Testis (tissue), 3 donors: Measurements from ENCODE around the gene BCAT1. TPM values are rescaled to one million over a fixed set of nuclear protein-coding genes. Genes with fewer than 3 reads are reported as not detected.

ENCODE experiments used
- DNase-seq: peaks from one replicate; pipeline ENCODE4 v3.0.0-alpha.2; 2019
- H3K27ac ChIP-seq, 2 donors: fragments of 200-600 bp; sonication (generic); one replicate each; pipeline ENCODE4 v1.5.1; 2019
- H3K27me3 ChIP-seq: fragments of 200-600 bp; sonication (generic); one replicate; pipeline ENCODE4 v1.5.1; 2019
- H3K36me3 ChIP-seq: fragments of 200-600 bp; sonication (generic); one replicate; pipeline ENCODE4 v1.5.1; 2017; ENCODE audit warnings: low read depth; ENCODE audit errors: missing control alignments
- H3K4me1 ChIP-seq: fragments of 200-600 bp; sonication (generic); one replicate; pipeline ENCODE4 v1.5.1; 2019
- H3K4me3 ChIP-seq, 2 donors: fragments of 200-600 bp; sonication (generic); one replicate each; pipeline ENCODE4 v1.5.1; 2017 to 2019
- H3K9me3 ChIP-seq: fragments of 200-600 bp; sonication (generic); one replicate; pipeline ENCODE4 v1.5.1; 2017
- POLR2A ChIP-seq: fragments of 450-650 bp; IDR thresholded peaks from one replicate; pipeline ENCODE4 v1.6.1; 2017; ENCODE audit warnings: antibody characterized with exemption, mild to moderate bottlenecking, moderate library complexity
- WGBS, 2 donors: methylation state at CpG; one replicate each; pipeline ENCODE4 v1.1.5; 2018; 5-methylcytosine and 5-hydroxymethylcytosine counted together
- intact Hi-C: fragments of 100-400 bp; cut with DNase I; formaldehyde crosslinking; loops from one replicate; pipeline ENCODE4 v1.15.1; 2023; ENCODE audit warnings: low total_unique reads
- polyA plus RNA-seq: library from polyadenylated mRNA; stranded (reverse); fragments of 350-450 nt; fragmentation: Illumina TruSeq; extraction: RNeasy Lipid Tissue Mini Kit (QIAGEN cat#74804); gene quantifications from one replicate; pipeline ENCODE4 v1.2.3, GENCODE V29; 2014; ENCODE audit warnings: low read depth, low replicate concordance; ENCODE audit not compliant: insufficient read depth
- total RNA-seq, 2 donors: library from RNA; depleted of rRNA; stranded (reverse); fragments of >200 nt; gene quantifications; one replicate each; pipeline ENCODE4 v1.2.3, GENCODE V29; 2016
- TF ChIP-seq, protein P1 (sequence below), 3 experiments: fragments of 450-650 bp in 2 of 3; fragments of 200-600 bp in 1 of 3; sonication (generic) in 1 of 3; IDR thresholded peaks; one replicate each; pipeline ENCODE4 v1.5.1; 2016 to 2019; ENCODE audit warnings: antibody characterized with exemption in 3 of 3, mild to moderate bottlenecking in 2 of 3, moderate library complexity in 1 of 3

BCAT1 gene
- total and polyA plus RNA-seq, 3 donors from 2014 or later = 30.8 to 44.2 (median 34.7) TPM

DNA sequence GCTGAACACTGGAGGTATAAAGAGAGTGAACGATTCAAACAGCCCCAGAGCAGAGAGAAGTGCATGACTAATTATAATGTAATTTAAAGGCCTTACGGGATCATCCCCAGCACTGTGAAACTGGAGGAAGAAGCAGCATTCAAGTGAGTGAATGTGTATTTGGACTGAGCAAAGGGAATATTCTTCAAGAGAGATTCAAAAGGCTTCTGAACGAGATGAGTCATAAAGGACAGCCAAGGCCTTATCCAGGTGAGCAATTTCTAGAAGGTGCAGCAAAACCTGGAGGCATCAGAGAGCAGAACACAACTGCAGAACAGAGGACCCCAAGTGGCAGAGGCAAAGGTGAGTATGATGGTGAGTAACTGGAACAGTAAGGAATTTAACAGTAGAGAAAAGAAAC is 127.2 kb downstream of the BCAT1 start:
- no peaks in the 10 kb centered on the region for H3K4me1 ChIP-seq
- no peaks in the 10 kb centered on the region for H3K27me3 ChIP-seq
- intact Hi-C loops = no loop called here
- DNase-seq = no peak
- no peak overlapping the region for H3K27ac ChIP-seq
- no peaks in the 10 kb centered on the region for H3K9me3 ChIP-seq
- no peaks in the 10 kb centered on the region for H3K36me3 ChIP-seq
- WGBS, 2 donors = 61 to 82% methylated on average over 3 of the region's 3 CpGs
- no peak overlapping the region for H3K4me3 ChIP-seq
- TF ChIP-seq, protein P1, sequence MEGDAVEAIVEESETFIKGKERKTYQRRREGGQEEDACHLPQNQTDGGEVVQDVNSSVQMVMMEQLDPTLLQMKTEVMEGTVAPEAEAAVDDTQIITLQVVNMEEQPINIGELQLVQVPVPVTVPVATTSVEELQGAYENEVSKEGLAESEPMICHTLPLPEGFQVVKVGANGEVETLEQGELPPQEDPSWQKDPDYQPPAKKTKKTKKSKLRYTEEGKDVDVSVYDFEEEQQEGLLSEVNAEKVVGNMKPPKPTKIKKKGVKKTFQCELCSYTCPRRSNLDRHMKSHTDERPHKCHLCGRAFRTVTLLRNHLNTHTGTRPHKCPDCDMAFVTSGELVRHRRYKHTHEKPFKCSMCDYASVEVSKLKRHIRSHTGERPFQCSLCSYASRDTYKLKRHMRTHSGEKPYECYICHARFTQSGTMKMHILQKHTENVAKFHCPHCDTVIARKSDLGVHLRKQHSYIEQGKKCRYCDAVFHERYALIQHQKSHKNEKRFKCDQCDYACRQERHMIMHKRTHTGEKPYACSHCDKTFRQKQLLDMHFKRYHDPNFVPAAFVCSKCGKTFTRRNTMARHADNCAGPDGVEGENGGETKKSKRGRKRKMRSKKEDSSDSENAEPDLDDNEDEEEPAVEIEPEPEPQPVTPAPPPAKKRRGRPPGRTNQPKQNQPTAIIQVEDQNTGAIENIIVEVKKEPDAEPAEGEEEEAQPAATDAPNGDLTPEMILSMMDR (IDR thresholded peaks at IDR 0.05) = no peak
- TF ChIP-seq POLR2A = no peak

DNA sequence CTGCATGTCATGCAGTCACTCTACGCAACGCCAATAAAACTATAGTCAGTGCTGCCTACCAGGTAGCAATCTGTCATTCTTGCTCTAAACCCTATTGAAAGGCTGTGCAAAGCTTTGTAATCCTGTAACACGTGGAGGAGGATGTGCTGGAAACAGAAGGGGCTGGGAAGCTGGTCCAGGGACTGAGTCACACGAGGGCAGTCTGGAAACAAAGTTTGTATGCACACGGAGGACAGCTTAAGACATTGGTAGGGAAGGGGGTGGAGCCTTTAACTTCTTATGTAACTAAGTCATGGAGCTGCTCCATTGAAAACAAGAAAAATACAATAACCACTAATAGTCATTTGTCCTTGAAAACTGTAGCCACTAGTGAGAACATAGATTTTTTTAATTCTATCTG is 128.0 kb downstream of the BCAT1 start:
- intact Hi-C loops = no loop called here
- TF ChIP-seq POLR2A = no peak
- TF ChIP-seq, protein P1 (IDR thresholded peaks at IDR 0.05) = no peak
- no peak overlapping the region for H3K27ac ChIP-seq
- no peak for DNase-seq
- 69 to 71% methylated on average over 5 of the region's 5 CpGs for WGBS, 2 donors
- H3K4me3 ChIP-seq = no peak overlapping the region
- no peaks in the 10 kb centered on the region for H3K9me3 ChIP-seq
- no peaks in the 10 kb centered on the region for H3K36me3 ChIP-seq
- H3K4me1 ChIP-seq = no peaks in the 10 kb centered on the region
- no peaks in the 10 kb centered on the region for H3K27me3 ChIP-seq

DNA sequence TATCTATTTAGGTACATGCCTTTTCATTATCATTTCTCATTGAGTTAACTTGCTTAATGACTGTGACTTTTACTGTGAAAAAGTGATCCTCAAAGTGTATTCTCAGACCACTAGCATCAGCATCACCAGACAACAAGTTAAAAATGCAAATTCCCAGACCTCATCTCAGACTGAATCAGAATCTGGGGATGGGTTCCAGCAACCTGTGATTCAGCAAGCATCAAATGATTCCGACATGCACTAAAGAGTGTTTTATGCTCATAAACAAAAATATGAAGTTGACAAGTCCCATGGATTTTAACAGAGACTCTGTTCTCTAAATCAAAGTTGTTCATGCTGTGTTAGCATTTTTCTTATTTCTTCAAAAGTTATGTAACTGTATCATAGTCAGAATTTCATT is 130.6 kb downstream of the BCAT1 start:
- intact Hi-C loops = no loop called here
- 91 to 94% methylated on average over 1 of the region's 1 CpG for WGBS, 2 donors
- H3K27me3 ChIP-seq = no peaks in the 10 kb centered on the region
- no peaks in the 10 kb centered on the region for H3K9me3 ChIP-seq
- no peaks in the 10 kb centered on the region for H3K4me1 ChIP-seq
- TF ChIP-seq POLR2A = no peak
- TF ChIP-seq, protein P1 (IDR thresholded peaks at IDR 0.05) = no peak
- no peak overlapping the region for H3K27ac ChIP-seq
- H3K4me3 ChIP-seq = no peak overlapping the region
- DNase-seq = no peak
- no peaks in the 10 kb centered on the region for H3K36me3 ChIP-seq

DNA sequence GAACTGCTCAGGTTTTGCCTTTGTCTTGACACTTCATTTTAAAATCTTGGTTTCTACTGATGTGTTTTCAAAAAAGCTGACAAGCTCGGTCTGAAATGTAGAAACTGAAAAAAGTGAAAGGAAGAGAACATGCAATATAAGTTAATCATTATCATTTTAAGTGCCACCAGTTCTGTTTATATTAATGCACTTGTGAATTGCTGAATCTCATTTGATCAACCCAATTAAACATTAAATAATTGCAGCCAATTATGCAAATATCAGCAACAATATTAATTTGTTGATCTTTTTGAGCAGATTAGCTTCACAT is 133.8 kb downstream of the BCAT1 start:
- WGBS, 2 donors = 84 to 85% methylated on average over 1 of the region's 1 CpG
- no peak for TF ChIP-seq POLR2A
- TF ChIP-seq, protein P1 (IDR thresholded peaks at IDR 0.05) = no peak
- intact Hi-C loops = no loop called here
- no peak overlapping the region for H3K4me3 ChIP-seq
- no peaks in the 10 kb centered on the region for H3K4me1 ChIP-seq
- DNase-seq = no peak
- no peak overlapping the region for H3K27ac ChIP-seq
- no peaks in the 10 kb centered on the region for H3K9me3 ChIP-seq
- H3K36me3 ChIP-seq = no peaks in the 10 kb centered on the region
- no peaks in the 10 kb centered on the region for H3K27me3 ChIP-seq

DNA sequence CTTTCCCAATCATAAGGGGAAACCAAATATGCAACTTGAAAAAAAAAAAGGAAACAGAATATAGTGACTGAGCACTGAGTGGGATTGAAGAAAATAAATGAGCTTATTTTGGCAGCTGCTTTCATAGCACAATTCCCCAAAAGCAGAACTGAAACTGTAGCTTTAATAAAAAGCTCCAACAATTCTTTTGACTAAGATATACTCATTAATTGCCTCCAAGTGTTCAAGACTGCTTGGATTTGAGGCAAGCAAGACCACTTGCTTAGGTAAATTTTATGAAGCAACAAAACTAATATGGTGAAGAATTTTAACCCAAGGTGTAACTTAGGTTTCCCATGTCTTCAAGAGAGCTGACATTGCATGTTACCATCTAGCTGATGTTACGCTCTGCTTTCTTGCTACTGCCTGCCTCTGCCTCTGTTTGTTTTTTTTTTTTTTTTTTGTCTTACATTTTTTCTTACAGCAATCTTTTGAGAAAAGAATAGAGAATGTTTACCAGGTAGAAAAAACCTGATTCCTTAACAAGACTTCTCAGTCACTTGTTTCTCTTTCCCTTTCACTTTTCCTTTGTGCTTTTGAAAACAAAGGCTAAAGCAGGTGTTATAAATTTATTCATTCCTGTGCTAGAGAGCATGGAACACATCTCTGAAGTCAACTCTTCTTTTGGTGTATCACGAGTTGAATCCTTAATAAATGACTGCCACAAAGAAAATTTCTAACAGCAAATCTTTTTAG is 134.4 kb downstream of the BCAT1 start:
- TF ChIP-seq, protein P1 (IDR thresholded peaks at IDR 0.05) = no peak
- TF ChIP-seq POLR2A = no peak
- DNase-seq = no peak
- no peaks in the 10 kb centered on the region for H3K36me3 ChIP-seq
- H3K4me3 ChIP-seq = no peak overlapping the region
- intact Hi-C loops = no loop called here
- H3K27ac ChIP-seq = no peak overlapping the region
- no peaks in the 10 kb centered on the region for H3K9me3 ChIP-seq
- H3K27me3 ChIP-seq = no peaks in the 10 kb centered on the region
- 81 to 82% methylated on average over 2 of the region's 2 CpGs for WGBS, 2 donors
- H3K4me1 ChIP-seq = no peaks in the 10 kb centered on the region
